Karpas-422 (cell line): Measurements from ENCODE around the gene PRKCH. TPM values are rescaled to one million over a fixed set of nuclear protein-coding genes. Genes with fewer than 3 reads are reported as not detected.

Source experiments
- DNase-seq: peaks from one replicate; pipeline ENCODE4 v3.0.0-alpha.2; 2015
- H2AFZ ChIP-seq: fragments of 200-600 bp; sonication (generic); 2 replicates; pipeline ENCODE4 v1.6.1; 2014; ENCODE audit warnings: antibody characterized with exemption, low read length, mixed read lengths
- H3K27ac ChIP-seq: fragments of 200-600 bp; sonication (generic); 2 replicates; pipeline ENCODE4 v1.5.1; 2014; ENCODE audit warnings: mild to moderate bottlenecking, low read length, moderate library complexity
- H3K27me3 ChIP-seq: fragments of 200-600 bp; sonication (generic); 2 replicates; pipeline ENCODE4 v1.6.1; 2014; ENCODE audit warnings: low read length, mixed read lengths
- H3K36me3 ChIP-seq: fragments of 200-600 bp; sonication (generic); 2 replicates; pipeline ENCODE4 v1.6.1; 2014; ENCODE audit warnings: low read length, mixed read lengths; ENCODE audit not compliant: insufficient read depth
- H3K4me1 ChIP-seq: fragments of 200-600 bp; sonication (generic); 2 replicates; pipeline ENCODE4 v1.6.1; 2014; ENCODE audit warnings: mild to moderate bottlenecking, low read length, mixed read lengths
- H3K4me2 ChIP-seq: fragments of 200-600 bp; sonication (generic); 2 replicates; pipeline ENCODE4 v1.6.1; 2014; ENCODE audit warnings: low read length, low read depth, mild to moderate bottlenecking; ENCODE audit not compliant: poor library complexity, severe bottlenecking
- H3K4me3 ChIP-seq: fragments of 200-600 bp; sonication (generic); 2 replicates; pipeline ENCODE4 v1.5.1; 2014; ENCODE audit warnings: mild to moderate bottlenecking, antibody characterized with exemption, low read length, mixed read lengths
- H3K79me2 ChIP-seq: fragments of 200-600 bp; sonication (generic); 2 replicates; pipeline ENCODE4 v1.6.1; 2014; ENCODE audit warnings: mild to moderate bottlenecking, low read length, mixed read lengths
- H3K9ac ChIP-seq: fragments of 200-600 bp; sonication (generic); 2 replicates; pipeline ENCODE4 v1.6.0; 2014; ENCODE audit warnings: low read length
- H3K9me2 ChIP-seq: fragments of 200-600 bp; sonication (generic), shearing (Covaris generic); replicated peaks from 2 replicates; pipeline ENCODE4 v1.6.0; 2014; ENCODE audit warnings: mild to moderate bottlenecking, low read length, moderate library complexity; ENCODE audit not compliant: insufficient read depth
- H3K9me3 ChIP-seq: fragments of 300-700, 200-600 bp; sonication (generic); 2 replicates; pipeline ENCODE4 v1.6.1; 2014; ENCODE audit warnings: low read length, mixed read lengths
- H4K20me1 ChIP-seq: fragments of 200-600 bp; sonication (generic); 2 replicates; pipeline ENCODE4 v1.6.1; 2014; ENCODE audit warnings: mild to moderate bottlenecking, antibody characterized with exemption, low read length, low read depth; ENCODE audit not compliant: insufficient read depth
- total RNA-seq: library from RNA; depleted of rRNA; stranded (reverse); fragments of >200 nt; shearing (Covaris generic); gene quantifications from 2 replicates; pipeline ENCODE4 v1.2.3, GENCODE V29; 2014; ENCODE audit warnings: low replicate concordance; rRNA removed

PRKCH gene
- total RNA-seq, 1 experiment from 2014 or later = 7.0 TPM

- no peak overlapping the region for H2AFZ ChIP-seq
- H4K20me1 ChIP-seq = no peaks in the 10 kb centered on the region
- no peak overlapping the region for H3K27ac ChIP-seq
- DNase-seq = no peak
- no peak overlapping the region for H3K4me3 ChIP-seq
- no peaks in the 10 kb centered on the region for H3K27me3 ChIP-seq
- no peak overlapping the region for H3K9ac ChIP-seq
- H3K9me3 ChIP-seq = no peaks in the 10 kb centered on the region
- no peaks in the 10 kb centered on the region for H3K36me3 ChIP-seq
- no peaks in the 10 kb centered on the region for H3K9me2 ChIP-seq
- H3K4me1 ChIP-seq = peaks cover 7% of the 10 kb centered on the region
- no peak overlapping the region for H3K4me2 ChIP-seq
- H3K79me2 ChIP-seq = no peaks in the 10 kb centered on the region
Measured at GRCh38 chr14:61589691-61590581, 268.6 kb downstream of the PRKCH start.

DNA sequence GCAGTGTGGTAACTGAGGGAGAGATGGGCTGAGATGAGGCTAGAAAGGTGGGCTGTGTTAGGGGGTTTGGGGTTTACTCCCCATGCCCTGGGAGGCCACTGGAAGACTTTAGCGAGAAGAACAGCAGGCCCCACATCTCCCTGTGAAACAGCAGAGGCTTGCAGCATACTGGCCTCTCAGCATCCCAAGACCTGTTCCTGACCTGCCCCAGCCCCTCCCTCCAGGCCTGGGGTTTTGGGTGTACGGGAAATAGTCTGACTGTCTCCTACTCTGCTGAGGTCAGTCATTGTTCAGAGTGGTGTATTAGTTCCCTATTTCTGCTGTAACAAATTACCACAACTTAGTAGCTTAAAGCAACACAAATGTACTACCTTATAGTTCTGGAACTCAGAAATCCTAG is 270.5 kb downstream of the PRKCH start:
- no peak for DNase-seq
- Histone ChIP-seq H3K4me2 (no peak overlapping the region), H3K36me3 (no peaks in the 10 kb centered on the region), H3K9me3 (no peaks in the 10 kb centered on the region), H3K27me3 (no peaks in the 10 kb centered on the region), H3K9me2 (no peaks in the 10 kb centered on the region), H3K9ac (no peak overlapping the region), H3K27ac (no peak overlapping the region), H3K4me3 (no peak overlapping the region), H3K4me1 (no peaks in the 10 kb centered on the region), H3K79me2 (no peaks in the 10 kb centered on the region), H4K20me1 (no peaks in the 10 kb centered on the region), H2AFZ (no peak overlapping the region)

GRCh38 chr14:61593330-61593729 is 272.0 kb downstream of the PRKCH start:
- DNase-seq = no peak
- Histone ChIP-seq H3K27ac (no peak overlapping the region), H3K9ac (no peak overlapping the region), H3K79me2 (no peaks in the 10 kb centered on the region), H3K4me1 (no peaks in the 10 kb centered on the region), H3K4me3 (no peak overlapping the region), H3K9me3 (no peaks in the 10 kb centered on the region), H3K9me2 (no peaks in the 10 kb centered on the region), H3K27me3 (no peaks in the 10 kb centered on the region), H3K36me3 (no peaks in the 10 kb centered on the region), H2AFZ (no peak overlapping the region), H4K20me1 (no peaks in the 10 kb centered on the region), H3K4me2 (no peak overlapping the region)

- Histone ChIP-seq H3K27me3 (no peaks in the 10 kb centered on the region), H3K4me3 (no peak overlapping the region), H2AFZ (no peak overlapping the region), H3K27ac (no peak overlapping the region), H3K9me3 (no peaks in the 10 kb centered on the region), H4K20me1 (no peaks in the 10 kb centered on the region), H3K36me3 (no peaks in the 10 kb centered on the region), H3K4me2 (no peak overlapping the region), H3K9me2 (no peaks in the 10 kb centered on the region), H3K9ac (no peak overlapping the region), H3K4me1 (peaks cover 17% of the 10 kb centered on the region), H3K79me2 (no peaks in the 10 kb centered on the region)
- no peak for DNase-seq
Measured at GRCh38 chr14:61596990-61597389, 275.6 kb downstream of the PRKCH start.

- H3K4me3 ChIP-seq = no peak overlapping the region
- DNase-seq = no peak
- no peak overlapping the region for H3K4me2 ChIP-seq
- H3K4me1 ChIP-seq = peaks cover 37% of the 10 kb centered on the region
- H2AFZ ChIP-seq = peak overlapping the region; percentile 2; the same call in 1 of the 2 replicates
- no peaks in the 10 kb centered on the region for H3K79me2 ChIP-seq
- H3K36me3 ChIP-seq = no peaks in the 10 kb centered on the region
- no peaks in the 10 kb centered on the region for H4K20me1 ChIP-seq
- no peaks in the 10 kb centered on the region for H3K9me2 ChIP-seq
- H3K27me3 ChIP-seq = no peaks in the 10 kb centered on the region
- no peak overlapping the region for H3K27ac ChIP-seq
- H3K9me3 ChIP-seq = no peaks in the 10 kb centered on the region
- H3K9ac ChIP-seq = no peak overlapping the region
Measured at GRCh38 chr14:61598980-61599379, 277.6 kb downstream of the PRKCH start.

- Histone ChIP-seq H3K4me3 (no peak overlapping the region), H3K4me1 (peaks cover 43% of the 10 kb centered on the region), H3K36me3 (no peaks in the 10 kb centered on the region), H3K27ac (no peak overlapping the region), H3K79me2 (no peaks in the 10 kb centered on the region), H3K9ac (no peak overlapping the region), H4K20me1 (no peaks in the 10 kb centered on the region), H3K27me3 (no peaks in the 10 kb centered on the region), H3K9me2 (no peaks in the 10 kb centered on the region), H3K4me2 (no peak overlapping the region), H3K9me3 (no peaks in the 10 kb centered on the region), H2AFZ (no peak overlapping the region)
- no peak for DNase-seq
Measured at GRCh38 chr14:61599942-61600341, 278.6 kb downstream of the PRKCH start.

Other genes with a start within 250 kb of the PRKCH start
- gene TMEM30B, start 40.2 kb upstream of the PRKCH start, total RNA-seq = not detected in 2 replicates